NT2/D1 (cell line): ENCODE data around the gene FOXB1.

Experiments
- SUZ12 ChIP-seq: IDR thresholded peaks from 2 replicates; pipeline ENCODE4 v1.6.1; 2011; ENCODE audit not compliant: insufficient read length, insufficient read depth; ENCODE audit errors: extremely low read depth
- YY1 ChIP-seq: IDR thresholded peaks from 2 replicates; pipeline ENCODE4 v1.6.1; 2011; ENCODE audit not compliant: insufficient read length, insufficient read depth
- ZNF274 ChIP-seq: IDR thresholded peaks from 2 replicates; pipeline ENCODE4 v1.6.1; 2011; ENCODE audit warnings: mild to moderate bottlenecking, low read depth, low read length

- no peak for TF ChIP-seq ZNF274
- no peak for TF ChIP-seq YY1
- TF ChIP-seq SUZ12 = no peak
Measured at GRCh38 chr15:60010858-60011257, 6.7 kb downstream of the FOXB1 start.
